Pancreas (tissue), 10 donors: ENCODE data around the gene CACYBP. TPM values are rescaled to one million over a fixed set of nuclear protein-coding genes. Genes with fewer than 3 reads are reported as not detected.

Source experiments
- ATAC-seq, 4 donors: fragments of 200-7000 bp; cut with Tn5 transposase; one replicate each; pipeline versions ENCODE4 v1.8.0 to v1.9.1; 2020; ENCODE audit warnings: mild to moderate bottlenecking in 4 of 4, moderate library complexity in 4 of 4
- DNase-seq, 6 donors: peaks; one replicate each; pipeline ENCODE4 v3.0.0-alpha.2; 2020
- FAIRE-seq: peaks from 2 replicates; lab custom pipeline; 2012; peaks lifted over from hg19 to GRCh38; lab: Jason Lieb, UNC
- H3K27ac ChIP-seq, 4 donors: fragments of 200-600 bp; sonication (generic); 1 replicate in 3 of 4; 2 replicates in 1 of 4; pipeline versions ENCODE4 v1.5.0 to v1.8.0; 2020
- H3K27me3 ChIP-seq, 4 donors: fragments of 200-600 bp; one replicate each; pipeline ENCODE4 v1.8.0; 2021
- H3K36me3 ChIP-seq, 3 donors: fragments of 200-600 bp; sonication (generic) in 1 of 3; one replicate each; pipeline versions ENCODE4 v1.5.0 to v1.8.0; 2020 to 2021
- H3K4me1 ChIP-seq, 3 donors: fragments of 200-600 bp; one replicate each; pipeline ENCODE4 v1.8.0; 2021
- H3K4me3 ChIP-seq, 4 donors: fragments of 200-600 bp; sonication (generic) in 2 of 4; one replicate each; pipeline versions ENCODE4 v1.5.0 to v1.8.0; 2020 to 2021
- H3K9me3 ChIP-seq, 4 donors: fragments of 200-600 bp; one replicate each; pipeline ENCODE4 v1.8.0; 2021
- WGBS, 2 donors: extraction: QIAGEN DNeasy Blood & Tissue Kit; methylation state at CpG; one replicate each; pipeline ENCODE4 v1.1.7; 2013; 5-methylcytosine and 5-hydroxymethylcytosine counted together
- intact Hi-C, 3 donors: fragments of 100-400 bp; cut with DNase I; formaldehyde crosslinking; loops; one replicate each; pipeline versions ENCODE4 v1.11.1 to v1.14.2; 2022
- polyA plus RNA-seq, 2 donors: library from polyadenylated mRNA; stranded (reverse); fragments of 200-250 nt; gene quantifications; one replicate each; pipeline ENCODE4 v1.2.3, GENCODE V29; 2013
- total RNA-seq, 6 donors: library from RNA; stranded (reverse); fragmentation: NEBNext Ultra II Directional in 4 of 6; extraction: Animal tissue kit (Norgen Biotek cat#: 25700) in 4 of 6; gene quantifications; one replicate each; pipeline versions ENCODE4 v1.2.1 to v1.2.4, GENCODE V29; 2021 to 2023
- TF ChIP-seq, protein P1 (sequence below), 4 donors: fragments of 200-600 bp; sonication (generic) in 3 of 4; IDR thresholded peaks; one replicate each; pipeline versions ENCODE4 v1.5.0 to v1.8.0; 2021; ENCODE audit warnings: antibody characterized with exemption in 4 of 4
- donor health status: healthy with polysubstance abuse.
- donor health status: DM: no; HTN: no; CAD: no; lungs with moderate emphysema.
- donor health status: DM: no; HTN: no; CAD: no.
- donor health status: control.
- donor health status: control.
- donor health status: Bipolar disorder and iron deficiency.
- donor health status: DM: yes; HTN: yes; CAD: no.
- donor health status: DM: no; HTN: no; CAD: no.
- donor health status: DM: no; HTN: no; CAD: no.
- donor health status: DM: yes; HTN: yes; CAD: no.

The CACYBP gene
- total RNA-seq (10 to 100 TPM; 23.0 to 35.2 (median 25.7) TPM), polyA plus RNA-seq (10 to 100 TPM; 14.0 to 34.7 TPM)

DNA sequence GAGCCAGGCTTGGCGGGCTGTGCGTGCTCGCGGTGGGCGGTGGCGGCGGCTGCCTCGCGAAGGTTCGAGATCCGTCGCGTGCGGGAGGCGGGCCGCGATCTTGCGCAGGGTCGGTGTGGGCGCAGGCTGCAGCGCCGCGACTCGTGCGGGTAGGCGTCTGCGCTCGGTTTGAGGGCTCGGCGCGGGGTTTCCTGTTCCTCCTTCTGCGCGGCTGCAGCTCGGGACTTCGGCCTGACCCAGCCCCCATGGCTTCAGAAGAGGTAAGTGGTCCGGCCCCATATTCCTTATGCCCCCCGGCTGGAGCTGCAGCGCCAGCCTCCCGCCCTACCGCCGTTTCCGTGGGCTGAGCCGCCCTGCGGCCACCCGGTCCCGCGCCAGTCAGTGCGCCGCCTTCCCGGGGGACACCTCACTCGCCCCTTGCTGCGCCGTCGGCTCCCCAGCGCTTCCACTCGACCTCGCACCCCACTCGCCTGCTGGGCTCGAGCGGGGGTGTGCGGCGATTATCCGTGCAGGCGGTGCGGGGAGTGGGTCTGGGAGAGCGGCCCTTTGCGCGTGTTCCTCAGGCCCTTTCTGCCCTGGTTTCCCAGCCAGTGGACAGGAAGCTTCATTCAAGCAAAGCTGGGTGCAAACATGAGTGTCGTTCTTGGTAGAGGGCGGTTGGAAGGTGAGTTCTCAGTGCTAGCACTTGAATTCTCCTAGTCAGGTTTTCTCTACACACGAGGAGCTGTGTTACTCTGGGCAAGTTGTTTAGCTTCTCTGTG lies at the start of gene CACYBP:
TSS of gene CACYBP (plus strand) at position 12 of the 761 bp plus-strand sequence. CDS start at position 246, 234 bp downstream.
- no peaks in the 10 kb centered on the region for H3K9me3 ChIP-seq
- H3K4me3 ChIP-seq, result peak within 1 kb of the TSS; percentile 70 to 87 (median 84)
- 0% methylated on average over 68 to 71 of the region's 71 CpGs for WGBS, 2 donors
- DNase-seq (peak in 3 of 6 donors; percentile 66 to 89 (median 80)), ATAC-seq (peak; percentile 11 to 27 (median 16)), FAIRE-seq (no peak)
- peak within 1 kb of the TSS; percentile 99 to 100 (median 99) for H3K27ac ChIP-seq
- peaks cover 0 to 24% (median 12%) of the 10 kb centered on the region in 3 donors for H3K4me1 ChIP-seq
- H3K36me3 ChIP-seq, result no peaks in the 10 kb centered on the region
- no peaks in the 10 kb centered on the region for H3K27me3 ChIP-seq
- intact Hi-C loops, result no loop called here
- TF ChIP-seq, protein P1, sequence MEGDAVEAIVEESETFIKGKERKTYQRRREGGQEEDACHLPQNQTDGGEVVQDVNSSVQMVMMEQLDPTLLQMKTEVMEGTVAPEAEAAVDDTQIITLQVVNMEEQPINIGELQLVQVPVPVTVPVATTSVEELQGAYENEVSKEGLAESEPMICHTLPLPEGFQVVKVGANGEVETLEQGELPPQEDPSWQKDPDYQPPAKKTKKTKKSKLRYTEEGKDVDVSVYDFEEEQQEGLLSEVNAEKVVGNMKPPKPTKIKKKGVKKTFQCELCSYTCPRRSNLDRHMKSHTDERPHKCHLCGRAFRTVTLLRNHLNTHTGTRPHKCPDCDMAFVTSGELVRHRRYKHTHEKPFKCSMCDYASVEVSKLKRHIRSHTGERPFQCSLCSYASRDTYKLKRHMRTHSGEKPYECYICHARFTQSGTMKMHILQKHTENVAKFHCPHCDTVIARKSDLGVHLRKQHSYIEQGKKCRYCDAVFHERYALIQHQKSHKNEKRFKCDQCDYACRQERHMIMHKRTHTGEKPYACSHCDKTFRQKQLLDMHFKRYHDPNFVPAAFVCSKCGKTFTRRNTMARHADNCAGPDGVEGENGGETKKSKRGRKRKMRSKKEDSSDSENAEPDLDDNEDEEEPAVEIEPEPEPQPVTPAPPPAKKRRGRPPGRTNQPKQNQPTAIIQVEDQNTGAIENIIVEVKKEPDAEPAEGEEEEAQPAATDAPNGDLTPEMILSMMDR (IDR thresholded peaks at IDR 0.05), result no peak

- ATAC-seq (peak; percentile 64 to 71 (median 70)), DNase-seq (no peak), FAIRE-seq (no peak)
- no peaks in the 10 kb centered on the region for H3K36me3 ChIP-seq
- WGBS, 2 donors, result 17 to 21% methylated on average over 11 of the region's 11 CpGs
- H3K27me3 ChIP-seq, result no peaks in the 10 kb centered on the region
- H3K4me1 ChIP-seq, result peaks cover 17 to 24% (median 24%) of the 10 kb centered on the region in 3 donors
- no peak overlapping the region for H3K4me3 ChIP-seq
- TF ChIP-seq, protein P1 (IDR thresholded peaks at IDR 0.05), result no peak
- intact Hi-C loops, result no loop called here
- H3K9me3 ChIP-seq, result no peaks in the 10 kb centered on the region
- peak overlapping the region in 3 of 4 donors; percentile 20 to 73 (median 63) for H3K27ac ChIP-seq
Observed at GRCh38 chr1:174953285-174954072, 46.3 kb upstream of the CACYBP start.

DNA sequence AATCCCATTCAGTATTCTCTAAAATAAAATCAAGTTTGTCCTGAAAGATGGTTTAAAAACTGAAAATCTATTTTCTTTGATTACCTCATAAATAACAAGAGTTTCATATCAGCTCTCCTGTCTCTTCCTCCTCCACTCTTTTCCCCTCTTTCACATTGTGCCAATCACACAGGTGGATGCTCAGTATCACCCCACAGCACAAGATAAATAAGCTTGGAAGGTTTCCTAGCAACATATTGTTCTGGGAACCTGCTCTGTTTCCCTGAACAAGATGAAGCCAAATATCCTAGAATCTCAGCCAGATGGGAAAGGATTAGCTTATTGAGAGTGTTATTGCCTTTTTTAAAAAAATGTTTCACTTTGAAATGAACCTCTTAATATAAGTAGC lies 45.7 kb upstream of the CACYBP start:
- Histone ChIP-seq H3K4me1 (peaks cover 17 to 24% (median 24%) of the 10 kb centered on the region in 3 donors), H3K27me3 (no peaks in the 10 kb centered on the region), H3K9me3 (no peaks in the 10 kb centered on the region), H3K4me3 (no peak overlapping the region), H3K36me3 (no peaks in the 10 kb centered on the region), H3K27ac (peak overlapping the region in 3 of 4 donors; percentile 20 to 73 (median 63))
- FAIRE-seq (peak; percentile 17), DNase-seq (no peak), ATAC-seq (peak; percentile 66 to 91 (median 82))
- TF ChIP-seq, protein P1 (IDR thresholded peaks at IDR 0.05), result no peak
- intact Hi-C loops, result no loop called here

DNA sequence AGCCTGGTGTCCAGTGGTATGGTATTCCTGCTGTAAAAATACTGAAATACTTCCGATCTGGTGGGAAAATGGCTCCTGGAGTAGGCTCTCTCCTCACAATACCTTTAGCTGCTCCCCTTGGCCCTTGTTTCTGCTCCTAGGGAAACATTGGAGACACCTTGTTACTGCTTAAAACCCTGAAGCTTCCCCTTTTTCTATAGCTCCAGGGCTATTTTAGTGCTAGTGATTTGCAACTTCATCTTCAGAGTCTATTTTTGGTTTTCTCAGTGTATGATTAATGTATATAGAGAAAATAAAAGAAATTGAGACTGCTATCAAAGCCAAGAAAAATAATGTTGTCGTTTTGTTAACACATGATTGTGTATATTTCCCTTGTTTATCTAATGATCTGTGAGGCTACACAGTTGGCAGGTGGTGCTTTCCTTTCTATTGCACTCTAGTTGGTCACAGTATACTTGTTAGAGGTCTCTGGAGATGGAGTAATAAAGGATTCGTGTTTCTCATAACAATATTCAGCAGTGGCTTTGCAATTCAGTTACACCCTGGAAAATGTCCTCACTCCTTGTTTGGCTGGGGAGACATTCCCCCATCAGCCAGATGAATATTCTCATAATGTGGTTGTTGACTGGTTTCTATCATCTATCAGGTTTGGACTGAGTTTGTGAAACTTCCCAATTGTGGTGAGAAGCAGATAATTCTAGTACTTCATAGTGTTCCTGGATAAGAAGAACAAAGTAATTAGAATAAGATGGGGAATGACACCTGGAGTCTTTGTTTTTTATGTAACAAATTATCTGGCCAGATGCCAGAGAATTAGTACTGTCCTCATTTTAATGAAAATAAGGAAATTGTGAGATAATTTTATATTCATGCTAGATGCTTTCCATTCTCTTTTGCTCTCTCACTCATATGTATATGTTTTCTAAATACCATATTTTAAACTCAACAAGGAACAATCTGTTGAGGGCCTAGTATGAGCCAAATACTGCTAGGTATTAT lies 44.8 kb upstream of the CACYBP start:
- no peaks in the 10 kb centered on the region for H3K9me3 ChIP-seq
- DNase-seq (no peak), FAIRE-seq (no peak), ATAC-seq (peak; percentile 51 to 75 (median 63))
- no peaks in the 10 kb centered on the region for H3K36me3 ChIP-seq
- TF ChIP-seq, protein P1 (IDR thresholded peaks at IDR 0.05), result no peak
- 18 to 20% methylated on average over 3 of the region's 3 CpGs for WGBS, 2 donors
- no peaks in the 10 kb centered on the region for H3K27me3 ChIP-seq
- H3K4me1 ChIP-seq, result peaks cover 17 to 24% (median 24%) of the 10 kb centered on the region in 3 donors
- intact Hi-C loops, result no loop called here
- peak overlapping the region in 2 of 4 donors; percentile 63 to 73 for H3K27ac ChIP-seq
- H3K4me3 ChIP-seq, result no peak overlapping the region
